C4-2B (cell line): ENCODE results near the gene ZNF268.
"Not testable (repeated sequence)": the region's sequence is repeated elsewhere in the genome, so short reads cannot be mapped to it uniquely, and the experiment has no call there.

Source experiments
- H3K27ac ChIP-seq: fragments of 450-650 bp; 2 replicates; pipeline ENCODE4 v1.5.1; 2017
- CTCF ChIP-seq: fragments of 450-650 bp; conservative IDR thresholded peaks from 2 replicates; pipeline ENCODE4 v1.5.1; 2017; ENCODE audit warnings: mild to moderate bottlenecking
- ZFX ChIP-seq: fragments of 450-650 bp; IDR thresholded peaks from 2 replicates; pipeline ENCODE4 v1.6.1; 2017

The ZNF268 gene

GRCh38 chr12:133236144-133236543 lies 54.8 kb downstream of the ZNF268 start:
- H3K27ac ChIP-seq = no peak overlapping the region
- TF ChIP-seq CTCF (no peak), ZFX (no peak)

GRCh38 chr12:133236556-133236955 lies 55.3 kb downstream of the ZNF268 start:
- H3K27ac ChIP-seq = no peak overlapping the region
- TF ChIP-seq CTCF (no peak), ZFX (no peak)

GRCh38 chr12:133251732-133252131 lies 70.4 kb downstream of the ZNF268 start:
- no peak overlapping the region for H3K27ac ChIP-seq
- no peak for TF ChIP-seq ZFX
- no peak for TF ChIP-seq CTCF

- not testable (repeated sequence) for H3K27ac ChIP-seq
These were observed 74.5 kb downstream of the ZNF268 start for GRCh38 chr12:133255833-133256232.

GRCh38 chr12:133256321-133256720 lies 75.0 kb downstream of the ZNF268 start:
- TF ChIP-seq ZFX (no peak), CTCF (no peak)
- no peak overlapping the region for H3K27ac ChIP-seq

- TF ChIP-seq CTCF (no peak), ZFX (no peak)
These were observed 82.9 kb downstream of the ZNF268 start for GRCh38 chr12:133264173-133264572.

More at GRCh38 chr12:133264173-133264572, 82.9 kb downstream of the ZNF268 start:
- H3K27ac ChIP-seq = no peak overlapping the region
